Measurements from ENCODE around the gene GPR180.

Gene GPR180

DNA sequence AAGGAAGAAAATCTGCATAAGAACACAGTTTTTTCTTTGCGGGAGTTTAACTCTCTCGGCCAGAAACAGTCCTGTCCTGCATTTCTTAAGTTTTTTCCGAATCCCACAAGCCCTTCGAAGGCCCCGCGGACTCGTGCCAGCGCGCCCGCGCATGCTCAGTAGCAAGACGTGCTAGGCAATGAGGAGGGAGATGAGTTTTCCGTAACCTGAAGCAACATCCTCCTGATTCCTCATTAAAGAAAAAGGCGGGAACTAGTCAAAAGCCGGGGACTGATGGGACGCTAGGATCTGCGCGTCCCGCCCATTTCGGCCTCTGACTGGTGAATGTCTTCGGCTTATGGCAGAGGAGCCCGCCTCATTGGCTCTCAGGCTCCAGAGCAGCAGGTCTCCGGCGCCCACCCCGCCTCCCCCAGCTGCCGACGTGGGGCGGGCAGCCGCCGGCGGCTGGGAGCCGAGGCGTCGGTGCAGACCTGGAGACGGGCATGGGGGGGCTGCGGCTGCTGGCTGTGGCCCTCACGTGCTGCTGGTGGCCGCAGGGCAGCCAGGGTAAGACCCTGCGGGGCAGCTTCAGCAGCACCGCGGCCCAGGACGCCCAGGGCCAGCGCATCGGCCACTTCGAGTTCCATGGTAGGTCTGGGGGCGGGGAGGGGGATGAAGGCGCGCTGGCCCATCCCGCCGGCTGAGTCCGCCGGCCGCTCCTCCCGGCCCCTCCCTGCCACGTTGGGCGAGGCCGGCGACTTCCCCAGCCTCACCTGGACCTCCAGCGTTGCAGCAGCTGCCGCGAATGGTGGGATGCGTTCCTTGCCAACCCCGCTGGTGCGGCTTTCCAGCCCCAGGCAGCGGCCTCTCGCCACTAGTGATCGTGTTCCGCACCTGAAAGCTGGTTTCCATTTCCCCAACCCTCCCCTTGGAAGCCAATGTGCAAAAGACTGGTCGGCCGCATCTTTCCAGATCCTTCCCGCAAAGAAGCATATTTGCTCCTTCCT is at the start of gene GPR180:
Gene GPR180, plus strand, starts transcription at position 412 of the 986 bp plus-strand sequence. Its CDS starts 71 bp downstream, at position 483.
- in situ Hi-C loops (cut with HindIII; ENCODE audit: low pct_ligation_motif_present, low pct_unique_long_range_greater_than_20kb, low sequenced_read_pairs): no loop called here
- peak; percentile 98 for DNase-seq

DNA sequence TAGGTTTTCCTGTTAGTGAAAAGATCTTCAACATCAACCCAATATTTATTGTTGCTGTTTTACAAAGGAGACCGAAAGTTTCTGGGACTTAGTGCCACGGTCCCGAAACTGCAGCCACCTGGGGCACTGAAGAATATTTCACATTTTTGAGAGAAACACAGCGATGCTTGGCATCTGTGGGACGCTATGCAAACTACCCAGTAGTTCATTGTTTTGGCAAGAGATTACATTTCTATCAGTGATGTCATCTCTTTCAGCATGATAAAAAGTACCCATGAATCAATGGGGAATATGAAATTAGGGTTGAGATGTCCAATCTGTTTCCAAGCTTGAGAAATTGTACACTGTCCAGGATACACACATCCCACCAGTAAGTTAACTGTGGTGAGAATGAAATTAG is 49.6 kb upstream of the GPR180 start:
- no peak for DNase-seq
- in situ Hi-C loops (cut with HindIII; ENCODE audit: low pct_ligation_motif_present, low pct_unique_long_range_greater_than_20kb, low sequenced_read_pairs): no loop called here

DNA sequence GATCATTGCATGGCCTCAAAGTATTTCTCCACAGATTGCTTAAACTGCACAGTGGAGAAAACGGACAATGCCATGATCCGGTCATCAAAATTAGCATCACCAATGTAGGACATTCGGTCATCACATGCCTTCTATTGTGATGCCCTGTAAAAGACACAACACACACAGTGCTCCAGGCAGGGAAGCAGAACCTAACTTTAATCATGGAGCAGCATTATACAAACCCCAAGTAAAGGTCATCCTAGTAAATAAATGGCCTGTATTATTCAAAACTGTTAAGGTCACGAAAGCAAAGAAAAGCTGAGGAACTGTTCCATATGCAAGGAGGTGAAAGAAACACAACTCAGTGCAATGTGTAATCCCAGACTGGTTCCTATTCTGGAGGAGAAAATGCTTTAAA is 47.9 kb upstream of the GPR180 start:
- in situ Hi-C loops (cut with HindIII; ENCODE audit: low pct_ligation_motif_present, low pct_unique_long_range_greater_than_20kb, low sequenced_read_pairs): no loop called here
- no peak for DNase-seq

DNA sequence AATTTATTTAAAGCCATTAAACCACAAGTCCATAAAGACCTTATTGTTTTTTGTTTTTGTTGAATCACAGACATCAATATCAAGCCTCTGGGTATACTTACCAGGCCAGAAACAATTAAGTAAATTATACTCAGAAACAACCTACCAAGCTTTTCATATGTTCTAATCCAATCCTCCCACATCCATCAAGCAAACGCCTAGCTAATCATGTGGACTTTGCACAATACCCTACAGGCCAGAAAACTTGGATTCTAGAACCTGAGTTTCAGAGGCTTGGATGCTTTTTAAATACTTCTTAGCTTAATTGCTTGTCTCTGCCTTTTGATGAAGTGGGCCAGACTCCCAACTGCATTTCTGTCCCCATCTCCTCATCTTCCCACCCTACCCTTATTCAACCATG is 45.6 kb upstream of the GPR180 start:
- no peak for DNase-seq
- in situ Hi-C loops (cut with HindIII; ENCODE audit: low pct_ligation_motif_present, low pct_unique_long_range_greater_than_20kb, low sequenced_read_pairs): no loop called here

DNA sequence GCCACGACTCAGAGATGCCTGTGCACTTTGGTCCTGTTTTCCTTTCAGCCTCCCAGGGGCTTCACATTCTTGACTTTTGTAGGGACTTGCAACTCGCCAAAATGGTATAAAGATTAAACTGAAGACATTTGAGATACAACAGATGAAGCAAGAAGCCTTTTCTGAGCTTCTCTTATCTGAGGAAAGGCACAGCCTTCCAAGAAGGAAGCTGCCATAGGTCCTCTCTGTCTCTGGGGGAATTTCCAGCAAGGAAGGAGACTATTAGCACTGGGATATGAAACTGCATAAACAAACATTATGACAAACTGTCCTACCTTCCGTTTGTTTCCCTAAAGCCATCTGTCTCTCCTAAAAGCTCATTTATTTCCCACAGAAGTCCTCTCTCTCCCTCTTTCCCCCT is 45.0 kb upstream of the GPR180 start:
- in situ Hi-C loops (cut with HindIII; ENCODE audit: low pct_ligation_motif_present, low pct_unique_long_range_greater_than_20kb, low sequenced_read_pairs): no loop called here
- no peak for DNase-seq

DNA sequence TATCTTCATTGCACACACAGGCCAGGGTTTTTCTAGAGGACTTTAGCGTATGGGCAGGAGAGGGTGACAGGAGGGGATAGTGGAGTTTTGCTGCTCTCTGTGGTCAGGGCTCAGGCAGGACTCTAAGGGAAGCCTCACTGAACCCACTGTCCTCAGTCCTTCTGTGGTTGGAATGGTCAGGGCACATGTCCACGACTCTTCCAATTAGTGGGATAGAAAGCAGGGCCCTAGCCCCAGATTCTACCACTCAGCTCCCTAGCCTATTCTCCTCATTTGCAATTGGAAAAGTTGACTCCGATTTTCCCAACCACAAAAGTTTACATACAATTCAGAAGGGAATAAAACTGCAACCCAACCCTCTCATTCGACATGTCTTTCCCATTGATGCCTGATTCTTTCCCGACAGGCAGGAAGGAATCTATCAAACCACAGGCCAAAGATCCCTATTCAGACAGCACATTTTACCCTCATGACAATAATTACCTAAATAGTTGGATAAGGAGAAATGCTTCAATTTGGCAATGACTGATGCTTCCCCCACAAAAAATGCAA is 43.9 kb upstream of the GPR180 start:
- in situ Hi-C loops (cut with HindIII; ENCODE audit: low pct_ligation_motif_present, low pct_unique_long_range_greater_than_20kb, low sequenced_read_pairs): no loop called here
- no peak for DNase-seq

DNA sequence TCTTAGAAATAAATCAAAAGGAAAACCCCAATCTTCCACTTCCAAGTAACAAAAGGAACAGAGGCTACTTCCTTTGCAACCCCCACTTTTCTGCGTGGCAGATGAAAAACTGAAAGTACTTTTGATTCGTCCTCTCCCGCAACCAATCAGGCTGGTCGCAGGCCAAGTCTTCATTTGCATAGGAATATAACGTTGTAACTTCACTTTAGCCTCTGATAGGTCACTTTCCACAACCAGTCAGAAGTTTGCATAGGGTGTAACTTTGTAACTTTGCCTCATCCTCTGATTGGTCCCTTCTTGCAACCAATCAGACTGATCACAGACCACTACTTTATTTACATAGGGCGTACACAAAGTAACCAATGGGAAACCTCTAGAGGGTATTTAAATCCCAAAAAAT is 42.9 kb upstream of the GPR180 start:
- in situ Hi-C loops (cut with HindIII; ENCODE audit: low pct_ligation_motif_present, low pct_unique_long_range_greater_than_20kb, low sequenced_read_pairs): no loop called here

DNA sequence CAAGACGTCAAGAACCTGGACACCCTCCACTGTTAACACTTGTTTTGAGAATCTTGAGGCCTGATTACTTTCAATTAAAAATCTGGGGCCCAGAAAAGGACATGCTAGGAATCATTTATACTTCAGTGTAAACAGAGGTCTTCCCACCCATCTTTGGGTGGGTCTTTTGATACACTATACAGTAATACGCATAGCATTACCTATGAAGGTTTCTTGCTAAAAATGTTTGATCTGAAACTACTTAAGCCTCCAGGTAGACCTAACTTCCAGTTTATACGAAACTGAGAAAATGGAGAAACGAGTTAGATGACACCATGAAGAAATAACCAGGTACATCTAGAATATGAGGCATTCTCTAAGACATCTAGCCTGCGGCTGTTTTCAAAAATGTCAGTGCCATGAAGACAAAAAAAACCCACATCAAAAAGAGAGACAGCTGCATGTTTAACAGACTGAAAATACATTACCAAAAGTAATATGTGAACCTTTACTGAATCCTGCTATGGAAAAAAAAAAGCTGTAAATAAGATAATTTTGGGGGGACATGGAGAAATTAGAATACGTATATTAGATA is 42.3 kb upstream of the GPR180 start:
- in situ Hi-C loops (cut with HindIII; ENCODE audit: low pct_ligation_motif_present, low pct_unique_long_range_greater_than_20kb, low sequenced_read_pairs): no loop called here
- DNase-seq: no peak

More for the DNA sequence above, 42.9 kb upstream of the GPR180 start:
- no peak for DNase-seq

DNA sequence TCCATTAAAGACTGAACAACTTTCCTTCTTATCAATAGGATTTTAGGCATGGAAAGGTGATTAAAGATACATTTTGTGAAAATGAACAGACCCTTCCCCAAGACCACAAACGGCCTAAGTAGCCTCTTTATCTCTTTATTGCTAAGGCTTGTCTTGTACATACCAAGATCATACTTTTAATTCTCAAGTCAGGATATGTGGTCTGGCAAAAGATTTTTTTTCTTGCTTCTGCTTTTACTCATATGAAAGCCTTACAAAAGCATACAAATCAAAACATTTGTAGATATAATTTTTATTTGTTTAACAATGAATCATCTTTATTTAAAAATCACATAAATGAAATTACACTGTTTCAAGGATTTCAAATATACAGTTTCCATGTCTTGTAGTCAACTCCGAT is 41.5 kb upstream of the GPR180 start:
- in situ Hi-C loops (cut with HindIII; ENCODE audit: low pct_ligation_motif_present, low pct_unique_long_range_greater_than_20kb, low sequenced_read_pairs): no loop called here
- DNase-seq: no peak

DNA sequence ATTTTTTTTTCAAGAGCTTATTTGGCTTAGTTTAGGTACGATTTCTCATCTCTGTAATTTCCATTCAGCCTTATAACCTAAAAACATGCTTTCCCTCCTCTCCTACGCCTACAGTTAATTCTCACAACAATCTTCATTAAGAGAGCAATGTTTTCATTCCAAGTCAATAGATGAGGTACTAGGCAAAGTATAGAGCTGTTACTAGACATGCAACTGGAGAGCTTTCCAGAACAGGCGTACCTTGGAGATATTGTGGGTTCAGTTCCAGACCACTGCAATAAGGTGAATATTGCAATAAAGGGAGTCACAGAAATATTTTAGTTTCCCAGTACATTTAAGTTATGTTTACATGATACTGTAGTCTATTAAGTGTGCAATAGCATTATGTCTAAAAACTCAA is 40.5 kb upstream of the GPR180 start:
- in situ Hi-C loops (cut with HindIII; ENCODE audit: low pct_ligation_motif_present, low pct_unique_long_range_greater_than_20kb, low sequenced_read_pairs): no loop called here
- DNase-seq: no peak

DNA sequence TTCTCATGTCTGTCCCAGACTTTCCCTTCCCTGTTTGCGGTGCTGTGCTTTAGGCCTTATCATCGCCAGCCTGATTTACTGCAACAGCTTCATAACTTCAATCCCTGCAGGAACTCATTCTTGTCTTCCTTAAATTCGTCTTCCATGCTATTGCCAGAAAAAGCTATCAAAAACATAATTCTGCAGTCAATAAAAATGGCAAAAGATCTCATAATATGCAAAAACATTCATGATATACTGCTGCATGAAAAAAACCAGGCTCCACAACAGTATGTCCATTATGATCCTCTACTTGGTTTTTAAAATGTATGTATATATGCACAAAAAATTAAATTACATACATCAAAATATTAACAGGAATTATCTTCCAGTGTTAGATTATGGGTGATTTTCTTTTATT is 34.1 kb upstream of the GPR180 start:
- in situ Hi-C loops (cut with HindIII; ENCODE audit: low pct_ligation_motif_present, low pct_unique_long_range_greater_than_20kb, low sequenced_read_pairs): no loop called here
- no peak for DNase-seq

DNA sequence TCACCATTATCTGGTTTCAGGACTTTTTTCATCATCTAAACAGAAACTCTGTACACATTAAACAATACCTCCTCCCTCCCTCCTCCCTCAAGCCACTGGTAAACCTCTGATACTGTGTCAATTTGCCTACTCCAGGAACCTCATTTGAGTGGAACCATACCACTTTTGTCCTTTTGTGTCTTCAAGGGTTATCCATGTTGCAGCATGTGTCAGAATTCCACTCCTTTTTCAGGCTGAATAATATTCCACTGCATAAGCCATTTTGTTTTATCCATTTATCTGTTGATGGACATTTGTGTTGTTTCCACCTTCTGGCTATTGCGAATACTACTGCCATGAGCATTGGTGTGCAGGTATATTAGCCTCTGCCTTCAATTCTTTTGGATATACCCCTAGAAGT is 33.2 kb upstream of the GPR180 start:
- in situ Hi-C loops (cut with HindIII; ENCODE audit: low pct_ligation_motif_present, low pct_unique_long_range_greater_than_20kb, low sequenced_read_pairs): no loop called here
- DNase-seq: no peak

DNA sequence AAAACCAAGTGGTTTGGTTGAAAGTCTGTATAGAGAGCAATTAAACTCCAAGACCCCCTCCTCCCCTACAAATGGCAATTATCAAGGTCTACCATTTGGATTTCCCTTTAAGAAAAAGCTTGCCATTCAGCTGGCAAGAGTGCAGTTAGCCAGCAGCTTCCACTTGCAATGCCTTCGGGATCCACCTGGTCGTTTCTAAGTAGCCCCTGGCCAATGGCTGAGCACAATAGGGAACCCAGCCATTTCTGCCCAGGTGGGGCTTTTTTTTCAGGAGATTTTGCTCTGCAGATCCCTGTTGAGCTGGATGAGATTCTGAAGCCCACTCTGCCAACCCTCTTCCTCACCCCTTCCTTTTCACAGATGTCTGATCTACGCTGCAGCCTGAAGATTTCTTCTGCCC is 32.0 kb upstream of the GPR180 start:
- in situ Hi-C loops (cut with HindIII; ENCODE audit: low pct_ligation_motif_present, low pct_unique_long_range_greater_than_20kb, low sequenced_read_pairs): no loop called here
- DNase-seq: no peak

DNA sequence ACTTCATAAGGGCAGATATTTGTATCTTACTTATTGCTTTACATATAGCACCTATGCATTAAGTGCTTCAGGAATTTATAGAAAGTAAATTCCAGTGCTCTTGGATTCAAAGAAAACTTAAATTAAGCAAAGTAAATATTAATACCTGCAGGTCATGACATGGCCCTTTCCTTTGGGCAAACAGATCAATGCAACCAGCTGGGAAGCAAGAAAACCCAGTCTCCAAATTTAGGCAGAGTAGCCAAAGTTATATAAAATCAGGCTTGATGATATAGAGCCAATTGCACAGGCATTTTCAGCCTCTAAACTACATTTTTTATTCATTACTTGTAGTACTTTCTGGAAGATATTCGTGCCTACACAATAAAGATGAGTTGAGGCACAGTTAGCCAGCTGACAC is 22.6 kb upstream of the GPR180 start:
- in situ Hi-C loops (cut with HindIII; ENCODE audit: low pct_ligation_motif_present, low pct_unique_long_range_greater_than_20kb, low sequenced_read_pairs): no loop called here
- DNase-seq: no peak

DNA sequence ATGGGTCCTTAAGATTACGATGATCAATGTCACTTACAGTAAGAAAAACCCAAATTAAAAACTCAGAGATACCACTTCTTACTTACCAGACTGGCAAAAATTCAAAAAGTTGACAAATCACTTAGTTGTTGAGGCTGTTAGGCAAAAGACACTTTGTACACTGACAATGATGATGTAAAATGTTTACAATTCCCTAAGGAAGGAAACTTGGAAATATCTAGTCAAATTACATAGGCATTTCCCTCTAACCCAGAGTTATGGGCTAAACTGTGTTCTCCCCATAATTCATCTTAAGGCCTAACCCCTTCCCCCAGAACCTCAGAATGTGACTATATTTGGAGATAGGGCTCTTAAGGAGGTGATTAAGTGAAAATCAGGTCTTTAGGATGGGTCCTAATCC is 17.7 kb upstream of the GPR180 start:
- in situ Hi-C loops (cut with HindIII; ENCODE audit: low pct_ligation_motif_present, low pct_unique_long_range_greater_than_20kb, low sequenced_read_pairs): no loop called here
- DNase-seq: no peak

DNA sequence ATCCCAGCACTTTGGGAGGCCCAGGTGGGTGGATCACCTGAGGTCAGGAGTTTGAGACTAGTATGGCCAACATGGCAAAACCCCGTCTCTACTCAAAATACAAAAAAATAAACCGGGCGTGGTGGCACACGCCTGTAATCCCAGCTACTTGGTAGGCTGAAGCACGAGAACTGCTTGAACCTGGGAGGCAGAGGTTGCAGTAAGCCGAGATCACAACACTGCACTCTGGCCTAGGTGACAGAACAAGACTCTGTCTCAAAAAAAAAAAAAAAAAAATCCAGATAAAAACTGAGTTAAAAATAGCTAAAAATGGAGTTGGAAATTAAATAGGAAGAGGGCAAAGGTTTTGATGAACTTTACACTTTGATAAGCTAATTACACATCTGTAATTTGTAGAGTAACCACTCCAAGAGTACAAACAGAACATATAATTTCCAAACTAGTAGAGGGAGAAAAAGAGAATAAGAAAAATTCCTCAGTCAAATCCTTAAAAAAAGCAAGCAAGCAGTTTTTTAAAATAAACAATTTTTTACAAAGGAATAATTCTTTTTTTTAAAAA is 16.0 kb upstream of the GPR180 start:
- in situ Hi-C loops (cut with HindIII; ENCODE audit: low pct_ligation_motif_present, low pct_unique_long_range_greater_than_20kb, low sequenced_read_pairs): no loop called here
- DNase-seq: no peak

DNA sequence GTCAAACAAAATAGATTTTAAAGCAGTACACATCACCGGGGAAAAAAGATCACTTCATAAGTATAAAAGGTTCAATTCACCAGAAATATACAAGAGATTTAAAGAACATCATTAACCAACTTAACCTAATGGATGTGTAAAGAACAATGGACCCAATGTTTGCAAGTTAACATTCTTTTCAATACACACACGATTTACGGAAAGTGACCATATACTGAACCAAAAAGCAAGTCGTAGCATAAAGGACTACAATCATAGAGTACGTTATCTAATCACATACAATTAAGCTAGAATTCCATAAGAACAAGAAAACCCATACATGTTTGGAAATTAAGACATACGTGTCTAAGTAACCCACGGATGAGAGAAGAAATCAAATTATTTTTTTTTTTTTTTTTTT is 15.3 kb upstream of the GPR180 start:
- in situ Hi-C loops (cut with HindIII; ENCODE audit: low pct_ligation_motif_present, low pct_unique_long_range_greater_than_20kb, low sequenced_read_pairs): no loop called here
- no peak for DNase-seq

DNA sequence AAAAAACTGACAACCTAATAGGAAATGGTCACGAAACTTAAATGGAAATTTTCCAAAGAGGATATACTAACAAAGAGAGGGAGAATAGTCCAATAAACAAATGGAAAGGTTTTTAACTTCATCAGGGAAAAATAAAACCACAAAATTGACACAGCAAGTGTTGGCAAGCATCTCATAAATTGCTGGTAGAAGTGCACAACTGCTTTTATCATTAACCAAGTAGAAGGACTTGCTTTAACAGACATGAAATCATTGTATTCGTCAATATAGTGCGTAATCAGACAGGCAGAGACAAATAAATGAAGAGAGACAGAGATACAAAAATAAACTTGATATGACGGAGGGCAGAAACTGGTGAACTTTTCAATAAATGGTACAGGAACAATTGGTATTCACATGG is 13.1 kb upstream of the GPR180 start:
- in situ Hi-C loops (cut with HindIII; ENCODE audit: low pct_ligation_motif_present, low pct_unique_long_range_greater_than_20kb, low sequenced_read_pairs): no loop called here

DNA sequence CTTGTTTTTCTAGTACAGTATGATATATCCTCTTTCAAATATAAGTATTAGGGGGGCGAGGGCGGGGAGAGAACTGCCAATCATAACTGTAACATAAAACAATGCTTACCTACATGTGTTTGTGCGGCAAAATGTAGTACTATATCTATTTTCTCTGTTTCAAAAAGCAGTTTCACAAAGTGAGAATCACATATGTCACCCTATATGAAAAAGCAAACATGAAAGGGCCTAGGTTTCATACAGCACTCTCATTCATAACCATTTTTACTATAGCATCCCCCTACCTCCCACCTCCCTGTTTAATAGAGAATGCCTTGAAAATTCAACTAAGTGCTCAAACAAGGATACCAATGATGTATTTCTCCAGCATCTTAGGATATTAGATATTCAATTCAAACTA is 10.9 kb upstream of the GPR180 start:
- DNase-seq: no peak
- in situ Hi-C loops (cut with HindIII; ENCODE audit: low pct_ligation_motif_present, low pct_unique_long_range_greater_than_20kb, low sequenced_read_pairs): no loop called here

More for the DNA sequence above, 13.1 kb upstream of the GPR180 start:
- DNase-seq: no peak
